Peyer's patch (tissue), 4 donors: ENCODE results near the gene VPS13C.

Experiments used
- CTCF ChIP-seq, 6 experiments: fragments of 450-650 bp in 4 of 6; fragments of 200-600 bp in 2 of 6; sonication (generic) in 1 of 6; IDR thresholded peaks; one replicate each; pipeline ENCODE4 v1.5.1; 2017 to 2019; ENCODE audit warnings: antibody characterized with exemption in 6 of 6, mild to moderate bottlenecking in 3 of 6, moderate library complexity in 1 of 6
- POLR2A ChIP-seq, 2 donors: fragments of 450-650 bp; IDR thresholded peaks; one replicate each; pipeline ENCODE4 v1.5.1; 2017; ENCODE audit warnings: antibody characterized with exemption in 2 of 2, mild to moderate bottlenecking in 2 of 2, moderate library complexity in 2 of 2

- no peak for TF ChIP-seq CTCF (IDR thresholded peaks at IDR 0.05)
- TF ChIP-seq POLR2A (IDR thresholded peaks at IDR 0.05): no peak
Measured at GRCh38 chr15:61828008-61828407, 232.2 kb downstream of the VPS13C start.
